Measurements from ENCODE around the gene FHAD1.

FHAD1 gene

GRCh38 chr1:15316510-15316909 lies 69.5 kb downstream of the FHAD1 start:
- H3K4me3 ChIP-seq (ENCODE audit: low read depth, low read length): no peak overlapping the region
- no peak for DNase-seq (ENCODE audit: low read depth)
- no peak for TF ChIP-seq CTCF (IDR thresholded peaks at IDR 0.05; ENCODE audit: low read depth, low read length, missing control alignments)

GRCh38 chr1:15320267-15320666 lies 73.2 kb downstream of the FHAD1 start:
- TF ChIP-seq CTCF (IDR thresholded peaks at IDR 0.05; ENCODE audit: low read depth, low read length, missing control alignments): no peak
- no peak for DNase-seq (ENCODE audit: low read depth)
- H3K4me3 ChIP-seq (ENCODE audit: low read depth, low read length): no peak overlapping the region

GRCh38 chr1:15321601-15322000 lies 74.6 kb downstream of the FHAD1 start:
- DNase-seq (ENCODE audit: low read depth): no peak
- no peak overlapping the region for H3K4me3 ChIP-seq (ENCODE audit: low read depth, low read length)
- no peak for TF ChIP-seq CTCF (IDR thresholded peaks at IDR 0.05; ENCODE audit: low read depth, low read length, missing control alignments)

- no peak for TF ChIP-seq CTCF (IDR thresholded peaks at IDR 0.05; ENCODE audit: low read depth, low read length, missing control alignments)
- DNase-seq (ENCODE audit: low read depth): no peak
- H3K4me3 ChIP-seq (ENCODE audit: low read depth, low read length): no peak overlapping the region
These were observed 75.8 kb downstream of the FHAD1 start for GRCh38 chr1:15322648-15323350.

- TF ChIP-seq CTCF (IDR thresholded peaks at IDR 0.05; ENCODE audit: low read depth, low read length, missing control alignments): peak; percentile 97
- no peak overlapping the region for H3K4me3 ChIP-seq (ENCODE audit: low read depth, low read length)
- DNase-seq (ENCODE audit: low read depth): no peak
These were observed 76.4 kb downstream of the FHAD1 start for GRCh38 chr1:15323351-15323988.

- no peak for TF ChIP-seq CTCF (IDR thresholded peaks at IDR 0.05; ENCODE audit: low read depth, low read length, missing control alignments)
- DNase-seq (ENCODE audit: low read depth): no peak
- no peak overlapping the region for H3K4me3 ChIP-seq (ENCODE audit: low read depth, low read length)
These were observed 77.2 kb downstream of the FHAD1 start for GRCh38 chr1:15323989-15324868.

Data from GM12864 (cell line).